Gastrocnemius medialis (tissue), 4 donors: ENCODE measurements around the gene KIR3DL3.

Experiments used
- POLR2A ChIP-seq, 2 donors: fragments of 450-650 bp; IDR thresholded peaks; one replicate each; pipeline ENCODE4 v1.6.1; 2017; ENCODE audit warnings: antibody characterized with exemption in 2 of 2, mild to moderate bottlenecking in 2 of 2, moderate library complexity in 2 of 2
- TF ChIP-seq, protein P1 (sequence below), 5 experiments: fragments of 450-650 bp in 3 of 5; fragments of 200-600 bp in 2 of 5; sonication (generic) in 2 of 5; IDR thresholded peaks in 4 of 5; conservative IDR thresholded peaks in 1 of 5; 1 replicate in 4 of 5; 2 replicates in 1 of 5; pipeline ENCODE4 v1.5.1; 2016 to 2019; ENCODE audit warnings: antibody characterized with exemption in 5 of 5, mild to moderate bottlenecking in 3 of 5, moderate library complexity in 3 of 5

DNA sequence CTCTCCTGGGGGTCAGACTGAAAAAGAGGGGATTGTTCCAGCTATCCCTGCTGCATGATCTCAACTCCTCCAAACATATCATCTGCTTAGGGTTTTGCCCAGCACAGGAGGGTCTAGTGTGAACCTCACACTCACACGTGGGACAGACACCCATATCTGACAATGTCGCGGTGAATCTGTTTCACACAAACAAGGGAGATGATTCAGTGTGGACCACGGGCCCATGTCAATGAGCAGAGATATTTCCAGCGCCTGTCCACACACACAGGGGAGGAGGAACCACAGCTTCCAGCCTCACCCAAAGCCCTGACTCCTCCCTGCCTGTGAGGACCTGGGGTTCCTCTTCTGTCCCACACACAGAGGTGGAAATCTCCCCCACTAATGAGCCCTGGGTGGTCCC is 29.6 kb upstream of the KIR3DL3 start:
- TF ChIP-seq, protein P1, sequence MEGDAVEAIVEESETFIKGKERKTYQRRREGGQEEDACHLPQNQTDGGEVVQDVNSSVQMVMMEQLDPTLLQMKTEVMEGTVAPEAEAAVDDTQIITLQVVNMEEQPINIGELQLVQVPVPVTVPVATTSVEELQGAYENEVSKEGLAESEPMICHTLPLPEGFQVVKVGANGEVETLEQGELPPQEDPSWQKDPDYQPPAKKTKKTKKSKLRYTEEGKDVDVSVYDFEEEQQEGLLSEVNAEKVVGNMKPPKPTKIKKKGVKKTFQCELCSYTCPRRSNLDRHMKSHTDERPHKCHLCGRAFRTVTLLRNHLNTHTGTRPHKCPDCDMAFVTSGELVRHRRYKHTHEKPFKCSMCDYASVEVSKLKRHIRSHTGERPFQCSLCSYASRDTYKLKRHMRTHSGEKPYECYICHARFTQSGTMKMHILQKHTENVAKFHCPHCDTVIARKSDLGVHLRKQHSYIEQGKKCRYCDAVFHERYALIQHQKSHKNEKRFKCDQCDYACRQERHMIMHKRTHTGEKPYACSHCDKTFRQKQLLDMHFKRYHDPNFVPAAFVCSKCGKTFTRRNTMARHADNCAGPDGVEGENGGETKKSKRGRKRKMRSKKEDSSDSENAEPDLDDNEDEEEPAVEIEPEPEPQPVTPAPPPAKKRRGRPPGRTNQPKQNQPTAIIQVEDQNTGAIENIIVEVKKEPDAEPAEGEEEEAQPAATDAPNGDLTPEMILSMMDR (IDR thresholded peaks at IDR 0.05 in 4 of 5, conservative IDR thresholded peaks at IDR 0.05 in 1 of 5) = no peak
- TF ChIP-seq POLR2A (IDR thresholded peaks at IDR 0.05) = no peak
